Skeletal muscle satellite cell (primary cell): ENCODE results near the gene SLC34A2.

ENCODE experiments used
- H3K27me3 ChIP-seq: 2 replicates; pipeline ENCODE4 v1.7.0; 2013; ENCODE audit warnings: low read length; ENCODE audit not compliant: control insufficient read depth, insufficient read depth
- H3K36me3 ChIP-seq: 2 replicates; pipeline ENCODE4 v1.7.0; 2013; ENCODE audit warnings: mild to moderate bottlenecking, control low read depth, low read length; ENCODE audit not compliant: insufficient read depth
- H3K4me1 ChIP-seq: 2 replicates; pipeline ENCODE4 v1.7.0; 2013; ENCODE audit warnings: low read length; ENCODE audit not compliant: control insufficient read depth, insufficient read depth
- H3K4me2 ChIP-seq: 2 replicates; pipeline ENCODE4 v1.7.0; 2013; ENCODE audit warnings: mild to moderate bottlenecking, low read length
- H3K4me3 ChIP-seq: 2 replicates; pipeline ENCODE4 v1.7.0; 2013; ENCODE audit warnings: low read length
- H3K9ac ChIP-seq: 2 replicates; pipeline ENCODE4 v1.7.0; 2013; ENCODE audit warnings: mild to moderate bottlenecking, low read depth, low read length, moderate library complexity
- H3K9me3 ChIP-seq: replicated peaks from 2 replicates; pipeline ENCODE4 v1.7.0; 2013; ENCODE audit warnings: mild to moderate bottlenecking, control low read depth, low read length

Gene SLC34A2

DNA sequence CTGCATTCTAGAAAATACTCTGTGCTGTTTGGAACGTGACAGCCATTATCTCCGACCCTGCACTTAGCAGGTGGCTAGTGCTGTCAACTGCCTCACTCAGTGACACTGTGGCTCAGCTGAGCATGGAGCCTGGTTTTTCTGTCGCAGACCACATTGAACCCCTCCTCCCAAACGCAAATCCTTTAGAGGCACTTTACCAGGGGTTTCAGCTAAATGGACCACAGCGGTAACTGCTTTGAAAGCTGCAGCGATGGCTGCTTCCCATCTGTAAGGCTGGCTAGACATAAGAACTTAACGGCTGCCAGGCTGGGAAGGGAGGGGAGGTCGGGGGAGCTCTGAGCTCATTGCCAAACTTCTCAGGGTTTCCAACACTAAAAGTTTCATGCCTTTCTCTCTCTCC is 8.1 kb downstream of the SLC34A2 start:
- no peak overlapping the region for H3K9ac ChIP-seq
- no peak overlapping the region for H3K4me3 ChIP-seq
- H3K36me3 ChIP-seq: no peaks in the 10 kb centered on the region
- H3K9me3 ChIP-seq: no peaks in the 10 kb centered on the region
- H3K27me3 ChIP-seq: peaks cover 18% of the 10 kb centered on the region
- H3K4me2 ChIP-seq: no peak overlapping the region
- H3K4me1 ChIP-seq: no peaks in the 10 kb centered on the region

DNA sequence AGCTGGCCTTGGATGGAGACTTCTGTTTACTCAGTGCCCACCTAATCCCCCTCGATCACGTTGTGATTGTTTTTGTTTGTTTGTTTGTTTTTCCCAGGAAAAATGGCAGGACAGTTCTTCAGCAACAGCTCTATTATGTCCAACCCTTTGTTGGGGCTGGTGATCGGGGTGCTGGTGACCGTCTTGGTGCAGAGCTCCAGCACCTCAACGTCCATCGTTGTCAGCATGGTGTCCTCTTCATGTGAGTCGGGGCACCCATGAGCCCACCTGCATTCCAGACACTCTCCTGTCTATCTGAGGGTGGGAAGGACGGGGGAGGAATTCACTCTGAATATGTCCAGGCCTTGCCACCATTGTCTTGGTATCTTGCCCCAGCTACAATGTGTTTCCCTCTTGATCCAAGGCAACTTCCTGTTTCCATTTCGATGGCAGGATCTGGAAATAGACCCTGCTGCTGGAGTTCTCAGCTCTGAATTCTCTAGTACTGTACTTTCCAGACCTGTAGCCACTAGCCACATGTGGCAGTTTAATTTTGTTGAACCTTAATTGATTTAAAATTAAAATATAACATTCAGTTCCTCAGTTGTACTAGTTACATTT is 10.5 kb downstream of the SLC34A2 start:
- Histone ChIP-seq H3K9me3 (no peaks in the 10 kb centered on the region), H3K4me2 (no peak overlapping the region), H3K27me3 (peaks cover 22% of the 10 kb centered on the region), H3K9ac (no peak overlapping the region), H3K36me3 (no peaks in the 10 kb centered on the region), H3K4me3 (no peak overlapping the region), H3K4me1 (no peaks in the 10 kb centered on the region)

- H3K9ac ChIP-seq: no peak overlapping the region
- no peaks in the 10 kb centered on the region for H3K4me1 ChIP-seq
- no peak overlapping the region for H3K4me2 ChIP-seq
- H3K4me3 ChIP-seq: no peak overlapping the region
- no peaks in the 10 kb centered on the region for H3K9me3 ChIP-seq
- peaks cover 27% of the 10 kb centered on the region for H3K27me3 ChIP-seq
- no peaks in the 10 kb centered on the region for H3K36me3 ChIP-seq
Observed at GRCh38 chr4:25667931-25668557, 12.4 kb downstream of the SLC34A2 start.

- no peaks in the 10 kb centered on the region for H3K9me3 ChIP-seq
- no peaks in the 10 kb centered on the region for H3K36me3 ChIP-seq
Observed at GRCh38 chr4:25670991-25671390, 15.3 kb downstream of the SLC34A2 start.

GRCh38 chr4:25672756-25673155 is 17.1 kb downstream of the SLC34A2 start:
- H3K4me1 ChIP-seq: no peaks in the 10 kb centered on the region
- H3K9me3 ChIP-seq: no peaks in the 10 kb centered on the region
- H3K4me2 ChIP-seq: no peak overlapping the region
- no peak overlapping the region for H3K4me3 ChIP-seq
- H3K27me3 ChIP-seq: peaks cover 11% of the 10 kb centered on the region
- H3K36me3 ChIP-seq: no peaks in the 10 kb centered on the region
- no peak overlapping the region for H3K9ac ChIP-seq

More at GRCh38 chr4:25670991-25671390, 15.3 kb downstream of the SLC34A2 start:
- no peaks in the 10 kb centered on the region for H3K4me1 ChIP-seq
- H3K4me3 ChIP-seq: no peak overlapping the region
- H3K4me2 ChIP-seq: no peak overlapping the region
- H3K9ac ChIP-seq: no peak overlapping the region
- peaks cover 11% of the 10 kb centered on the region for H3K27me3 ChIP-seq

DNA sequence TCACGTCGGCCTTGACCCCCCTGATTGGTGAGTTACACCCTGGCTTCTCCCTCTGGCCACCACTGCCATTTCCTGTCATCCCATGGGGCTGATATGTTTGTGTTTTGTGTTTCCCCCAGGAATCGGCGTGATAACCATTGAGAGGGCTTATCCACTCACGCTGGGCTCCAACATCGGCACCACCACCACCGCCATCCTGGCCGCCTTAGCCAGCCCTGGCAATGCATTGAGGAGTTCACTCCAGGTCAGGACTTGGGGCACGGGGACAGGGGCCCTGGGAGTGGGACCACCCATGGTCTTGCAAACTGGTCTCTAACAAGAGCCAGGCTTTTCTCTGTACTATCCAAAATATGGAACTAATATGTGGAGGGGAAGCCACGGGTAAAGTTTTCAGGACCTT is 18.7 kb downstream of the SLC34A2 start:
- Histone ChIP-seq H3K9me3 (no peaks in the 10 kb centered on the region), H3K4me3 (no peak overlapping the region), H3K36me3 (no peaks in the 10 kb centered on the region), H3K4me1 (no peaks in the 10 kb centered on the region), H3K9ac (no peak overlapping the region), H3K4me2 (no peak overlapping the region), H3K27me3 (peaks cover 8% of the 10 kb centered on the region)

GRCh38 chr4:25676221-25676620 is 20.6 kb downstream of the SLC34A2 start:
- Histone ChIP-seq H3K27me3 (peaks cover 4% of the 10 kb centered on the region), H3K36me3 (no peaks in the 10 kb centered on the region), H3K9ac (no peak overlapping the region), H3K4me1 (no peaks in the 10 kb centered on the region), H3K4me3 (no peak overlapping the region), H3K4me2 (no peak overlapping the region), H3K9me3 (no peaks in the 10 kb centered on the region)

GRCh38 chr4:25677157-25677556 is 21.5 kb downstream of the SLC34A2 start:
- Histone ChIP-seq H3K27me3 (no peaks in the 10 kb centered on the region), H3K4me3 (no peak overlapping the region), H3K4me1 (no peaks in the 10 kb centered on the region), H3K9me3 (no peaks in the 10 kb centered on the region), H3K4me2 (no peak overlapping the region), H3K36me3 (no peaks in the 10 kb centered on the region), H3K9ac (no peak overlapping the region)

DNA sequence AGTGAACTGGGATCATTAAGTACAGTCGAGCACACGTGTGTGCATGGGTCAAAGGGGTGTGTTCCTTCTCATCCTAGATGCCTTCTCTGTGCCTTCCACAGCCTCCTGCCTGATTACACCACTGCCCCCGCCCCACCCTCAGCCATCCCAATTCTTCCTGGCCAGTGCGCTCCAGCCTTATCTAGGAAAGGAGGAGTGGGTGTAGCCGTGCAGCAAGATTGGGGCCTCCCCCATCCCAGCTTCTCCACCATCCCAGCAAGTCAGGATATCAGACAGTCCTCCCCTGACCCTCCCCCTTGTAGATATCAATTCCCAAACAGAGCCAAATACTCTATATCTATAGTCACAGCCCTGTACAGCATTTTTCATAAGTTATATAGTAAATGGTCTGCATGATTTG is 22.3 kb downstream of the SLC34A2 start:
- H3K4me2 ChIP-seq: no peak overlapping the region
- no peak overlapping the region for H3K4me3 ChIP-seq
- no peaks in the 10 kb centered on the region for H3K27me3 ChIP-seq
- H3K4me1 ChIP-seq: no peaks in the 10 kb centered on the region
- no peaks in the 10 kb centered on the region for H3K9me3 ChIP-seq
- H3K36me3 ChIP-seq: no peaks in the 10 kb centered on the region
- H3K9ac ChIP-seq: no peak overlapping the region

DNA sequence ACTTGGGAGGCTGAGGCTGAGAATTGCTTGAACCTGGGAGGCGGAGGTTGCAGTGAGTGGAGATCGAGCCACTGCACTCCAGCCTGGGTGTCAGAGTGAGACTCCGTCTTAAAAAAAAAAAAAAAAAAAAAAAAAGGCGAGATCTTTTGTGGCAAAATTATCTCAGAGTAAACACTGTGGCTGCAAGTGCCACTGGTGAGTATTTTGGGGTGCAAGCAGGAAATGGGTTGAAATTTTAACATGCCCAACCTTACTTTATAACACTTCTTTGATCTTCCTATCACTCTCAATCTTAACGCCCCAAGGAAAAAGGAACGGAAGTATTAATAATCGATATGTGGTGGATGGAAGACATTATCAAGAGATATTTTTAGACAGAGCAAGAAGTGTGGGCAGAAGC is 32.1 kb downstream of the SLC34A2 start:
- Histone ChIP-seq H3K4me1 (no peaks in the 10 kb centered on the region), H3K4me2 (no peak overlapping the region), H3K36me3 (no peaks in the 10 kb centered on the region), H3K27me3 (no peaks in the 10 kb centered on the region), H3K4me3 (no peak overlapping the region), H3K9ac (no peak overlapping the region), H3K9me3 (no peaks in the 10 kb centered on the region)

DNA sequence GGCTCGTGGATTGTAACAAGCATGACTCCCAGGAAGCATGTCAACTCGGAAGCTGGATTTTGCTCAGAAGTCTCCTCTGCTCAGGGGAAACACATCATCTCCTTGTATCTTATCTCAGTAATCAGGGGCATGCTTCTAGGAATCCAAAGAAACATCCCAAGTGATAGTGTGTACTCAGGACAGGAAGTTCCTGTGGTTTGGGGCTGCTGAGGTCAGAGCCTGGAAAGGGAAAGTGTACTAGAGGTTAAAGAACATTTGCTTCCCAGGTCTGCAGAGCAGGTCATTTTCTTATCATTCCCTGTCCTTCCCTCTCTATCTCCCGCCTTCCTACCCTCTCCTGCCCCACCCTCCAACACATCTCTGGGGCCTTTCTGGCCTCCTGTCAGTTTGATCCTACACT is 38.8 kb downstream of the SLC34A2 start:
- no peaks in the 10 kb centered on the region for H3K9me3 ChIP-seq
- no peaks in the 10 kb centered on the region for H3K4me1 ChIP-seq
- no peak overlapping the region for H3K9ac ChIP-seq
- no peaks in the 10 kb centered on the region for H3K36me3 ChIP-seq
- no peak overlapping the region for H3K4me2 ChIP-seq
- H3K4me3 ChIP-seq: no peak overlapping the region
- H3K27me3 ChIP-seq: no peaks in the 10 kb centered on the region

DNA sequence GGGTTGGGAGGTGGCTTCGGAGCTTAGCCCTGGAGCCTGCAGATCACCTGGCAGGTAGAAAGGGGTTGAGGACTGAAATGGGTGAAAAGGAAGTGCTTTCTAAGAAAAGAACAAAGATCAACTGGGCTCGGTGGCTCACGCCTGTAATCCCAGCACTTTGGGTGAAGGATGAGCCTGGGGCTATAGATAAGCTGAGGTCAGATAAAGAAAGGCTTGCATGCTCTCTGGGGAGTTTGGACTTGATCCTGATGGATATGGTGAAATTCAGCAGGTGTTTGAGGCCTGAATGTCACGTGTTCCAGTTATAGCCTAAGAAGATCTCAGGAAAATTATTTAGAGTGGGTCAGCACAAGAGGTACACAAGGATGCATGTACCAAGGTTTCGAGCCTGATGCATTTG is 40.8 kb downstream of the SLC34A2 start:
- H3K4me2 ChIP-seq: no peak overlapping the region
- H3K4me3 ChIP-seq: no peak overlapping the region
- H3K9me3 ChIP-seq: no peaks in the 10 kb centered on the region
- H3K27me3 ChIP-seq: no peaks in the 10 kb centered on the region
- H3K4me1 ChIP-seq: no peaks in the 10 kb centered on the region
- no peak overlapping the region for H3K9ac ChIP-seq
- H3K36me3 ChIP-seq: no peaks in the 10 kb centered on the region
